NK-92 treated with Interleukin-12 subunit alpha and Interleukin-12 subunit beta, amount 100 ng/mL, for 24 hours (cell line): ENCODE results near the gene TMEM178A.
"Not testable (repeated sequence)": the region's sequence is repeated elsewhere in the genome, so short reads cannot be mapped to it uniquely, and the experiment has no call there.

Experiments used
- DNase-seq: peaks from one replicate; lab custom pipeline; 2025; lab: John Stamatoyannopoulos, UW

TMEM178A gene

GRCh38 chr2:39715822-39716221, 50.1 kb downstream of the TMEM178A start:
- no peak for DNase-seq

GRCh38 chr2:39717067-39717466, 51.4 kb downstream of the TMEM178A start:
- no peak for DNase-seq

GRCh38 chr2:39718483-39718882, 52.8 kb downstream of the TMEM178A start:
- no peak for DNase-seq

- DNase-seq = no peak
Measured at GRCh38 chr2:39719317-39719716, 53.6 kb downstream of the TMEM178A start.

GRCh38 chr2:39720970-39721369, 55.3 kb downstream of the TMEM178A start:
- no peak for DNase-seq

- DNase-seq = no peak
Measured at GRCh38 chr2:39723497-39723896, 57.8 kb downstream of the TMEM178A start.

- DNase-seq = no peak
Measured at GRCh38 chr2:39723946-39724827, 58.5 kb downstream of the TMEM178A start.

GRCh38 chr2:39724828-39725144, 59.1 kb downstream of the TMEM178A start:
- no peak for DNase-seq

- DNase-seq = no peak
Measured at GRCh38 chr2:39725401-39725800, 59.7 kb downstream of the TMEM178A start.

GRCh38 chr2:39728085-39728484, 62.4 kb downstream of the TMEM178A start:
- not testable (repeated sequence) for DNase-seq

- peak; percentile 6 for DNase-seq
Measured at GRCh38 chr2:39728941-39729351, 63.2 kb downstream of the TMEM178A start.

GRCh38 chr2:39730276-39730675, 64.6 kb downstream of the TMEM178A start:
- DNase-seq = no peak

- DNase-seq = no peak
Measured at GRCh38 chr2:39730685-39731302, 65.1 kb downstream of the TMEM178A start.

- no peak for DNase-seq
Measured at GRCh38 chr2:39731546-39731945, 65.8 kb downstream of the TMEM178A start.

- no peak for DNase-seq
Measured at GRCh38 chr2:39732482-39732881, 66.8 kb downstream of the TMEM178A start.

GRCh38 chr2:39733070-39733674, 67.5 kb downstream of the TMEM178A start:
- DNase-seq = no peak

GRCh38 chr2:39734445-39734844, 68.7 kb downstream of the TMEM178A start:
- DNase-seq = no peak

GRCh38 chr2:39735648-39736047, 69.9 kb downstream of the TMEM178A start:
- no peak for DNase-seq

- DNase-seq = no peak
Measured at GRCh38 chr2:39736640-39737039, 70.9 kb downstream of the TMEM178A start.

GRCh38 chr2:39737661-39738060, 71.9 kb downstream of the TMEM178A start:
- no peak for DNase-seq

GRCh38 chr2:39738936-39739335, 73.2 kb downstream of the TMEM178A start:
- DNase-seq = no peak

GRCh38 chr2:39739386-39739785, 73.7 kb downstream of the TMEM178A start:
- DNase-seq = no peak

GRCh38 chr2:39741871-39742270, 76.2 kb downstream of the TMEM178A start:
- DNase-seq = no peak
